EH (cell line): ENCODE data around the gene LZTS2.

Experiments used
- DNase-seq: peaks from one replicate; pipeline ENCODE4 v3.0.0-alpha.2; 2015; ENCODE audit warnings: low read depth

The LZTS2 gene

DNA sequence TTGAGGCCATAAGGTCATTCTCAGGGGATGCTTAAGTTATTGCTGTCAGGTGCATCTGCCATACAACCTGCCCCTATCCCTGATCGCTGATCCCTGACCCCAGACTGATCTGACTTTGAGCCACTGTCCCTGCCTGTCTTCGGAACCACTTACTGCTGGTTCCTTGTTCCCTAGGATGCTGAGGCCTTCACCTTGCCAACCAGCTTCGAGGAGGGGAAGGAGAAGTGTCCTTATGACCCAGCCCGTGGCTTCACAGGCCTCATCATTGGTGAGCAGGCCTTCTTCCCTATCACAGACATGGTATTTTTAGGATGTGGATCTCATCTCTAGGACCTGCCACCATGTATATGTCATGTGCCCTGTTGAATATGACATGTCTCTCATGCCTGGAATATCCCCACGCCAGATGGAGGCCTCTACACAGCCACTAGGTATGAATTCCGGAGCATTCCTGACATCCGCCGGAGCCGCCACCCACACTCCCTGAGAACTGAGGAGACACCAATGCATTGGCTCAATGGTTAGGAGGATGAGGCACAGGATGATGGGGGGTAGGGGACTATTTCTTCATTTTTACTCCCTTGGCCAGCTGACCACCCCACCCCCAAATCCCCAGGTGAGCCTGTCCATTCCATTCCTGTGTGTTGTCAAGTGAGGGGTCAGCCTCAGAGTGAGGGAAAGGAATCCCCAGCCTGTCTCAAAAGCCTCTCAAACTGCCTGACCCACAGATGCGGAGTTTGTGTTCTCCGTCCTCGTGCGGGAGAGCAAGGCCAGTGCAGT, 21.3 kb upstream of the LZTS2 start:
- DNase-seq: no peak

DNA sequence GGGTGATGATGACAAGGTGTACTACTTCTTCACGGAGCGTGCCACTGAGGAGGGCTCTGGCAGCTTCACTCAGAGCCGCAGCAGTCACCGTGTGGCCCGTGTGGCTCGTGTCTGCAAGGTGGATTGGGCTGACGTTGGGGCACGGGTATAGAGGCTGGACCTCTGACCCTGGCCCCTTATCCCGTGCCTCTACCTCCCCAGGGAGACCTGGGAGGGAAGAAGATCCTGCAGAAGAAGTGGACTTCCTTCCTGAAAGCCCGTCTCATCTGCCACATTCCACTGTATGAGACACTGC, 20.8 kb upstream of the LZTS2 start:
- DNase-seq: no peak

DNA sequence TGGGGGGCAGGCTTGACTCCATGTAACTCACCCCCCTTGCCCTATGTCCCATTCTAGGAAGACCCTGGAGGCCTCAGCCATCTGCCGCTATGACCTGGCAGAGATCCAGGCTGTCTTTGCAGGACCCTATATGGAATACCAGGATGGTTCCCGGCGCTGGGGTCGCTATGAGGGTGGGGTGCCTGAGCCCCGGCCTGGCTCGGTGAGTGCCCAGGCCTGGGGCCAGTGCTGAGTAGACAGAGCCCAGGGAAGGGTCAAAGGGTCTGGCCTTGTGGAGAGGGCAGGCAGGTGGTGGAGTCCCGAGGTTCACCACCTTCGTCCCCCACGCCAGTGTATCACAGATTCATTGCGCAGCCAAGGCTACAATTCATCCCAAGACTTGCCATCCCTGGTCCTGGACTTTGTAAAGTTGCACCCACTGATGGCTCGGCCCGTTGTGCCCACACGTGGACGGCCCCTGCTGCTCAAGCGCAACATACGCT, 19.8 kb upstream of the LZTS2 start:
- no peak for DNase-seq

DNA sequence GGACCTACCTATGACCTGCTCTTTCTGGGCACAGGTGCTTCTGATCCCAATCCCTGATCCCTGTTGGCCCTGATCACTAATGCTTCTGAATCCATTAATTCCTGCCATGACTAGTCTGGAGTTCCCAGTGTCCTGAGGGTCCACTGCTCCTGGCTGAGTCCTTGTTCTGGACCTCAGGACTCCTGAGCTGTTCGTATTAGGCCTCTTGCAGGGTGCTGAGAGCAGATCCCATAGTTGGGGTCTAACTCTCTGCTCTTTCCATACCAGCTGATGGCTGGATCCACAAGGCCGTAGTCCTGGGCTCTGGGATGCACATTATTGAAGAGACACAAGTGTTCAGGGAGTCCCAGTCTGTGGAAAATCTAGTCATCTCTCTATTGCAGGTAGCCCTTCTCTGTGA, 19.3 kb upstream of the LZTS2 start:
- no peak for DNase-seq

DNA sequence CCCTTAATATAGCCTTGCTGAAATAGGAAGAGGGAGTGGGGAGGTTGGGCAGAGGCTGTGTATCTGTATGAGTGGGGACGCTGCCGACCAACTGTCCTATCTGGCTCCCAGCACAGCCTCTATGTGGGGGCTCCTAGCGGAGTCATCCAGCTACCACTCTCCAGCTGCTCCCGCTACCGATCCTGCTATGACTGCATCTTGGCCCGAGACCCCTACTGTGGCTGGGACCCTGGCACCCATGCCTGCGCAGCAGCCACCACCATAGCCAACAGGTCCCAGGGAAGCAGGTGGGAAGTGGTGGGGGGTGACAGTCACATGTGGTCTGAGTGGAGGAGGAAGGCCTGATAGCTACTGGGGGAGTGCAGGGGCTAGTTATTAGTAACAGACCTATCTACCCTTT, 18.9 kb upstream of the LZTS2 start:
- no peak for DNase-seq

DNA sequence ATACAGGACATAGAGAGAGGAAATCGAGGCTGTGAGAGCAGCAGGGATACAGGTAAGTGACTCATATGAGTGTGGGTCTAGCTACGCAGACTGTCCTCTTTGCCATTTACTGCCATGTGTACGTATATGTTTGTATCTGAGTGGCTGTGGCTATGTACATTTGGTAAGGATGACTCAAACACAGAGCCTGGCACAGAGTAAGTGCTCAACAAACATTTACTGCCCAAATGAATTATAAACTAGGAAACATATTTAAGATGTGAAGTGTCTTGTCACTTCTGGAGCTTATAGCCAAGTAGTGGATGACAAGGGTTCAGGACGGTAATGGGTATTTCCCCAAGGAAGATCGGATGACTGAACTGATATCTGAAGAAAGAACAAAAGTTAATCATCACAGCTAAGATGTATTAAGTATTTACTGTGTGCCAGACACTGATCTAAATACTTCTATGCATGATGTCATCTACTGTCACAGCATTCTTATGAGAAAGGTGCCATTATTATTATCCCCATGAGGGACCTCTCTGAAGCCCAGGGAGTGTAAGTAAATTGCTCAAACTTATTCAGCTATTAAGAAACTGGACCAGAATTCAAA, 18.3 kb upstream of the LZTS2 start:
- no peak for DNase-seq

DNA sequence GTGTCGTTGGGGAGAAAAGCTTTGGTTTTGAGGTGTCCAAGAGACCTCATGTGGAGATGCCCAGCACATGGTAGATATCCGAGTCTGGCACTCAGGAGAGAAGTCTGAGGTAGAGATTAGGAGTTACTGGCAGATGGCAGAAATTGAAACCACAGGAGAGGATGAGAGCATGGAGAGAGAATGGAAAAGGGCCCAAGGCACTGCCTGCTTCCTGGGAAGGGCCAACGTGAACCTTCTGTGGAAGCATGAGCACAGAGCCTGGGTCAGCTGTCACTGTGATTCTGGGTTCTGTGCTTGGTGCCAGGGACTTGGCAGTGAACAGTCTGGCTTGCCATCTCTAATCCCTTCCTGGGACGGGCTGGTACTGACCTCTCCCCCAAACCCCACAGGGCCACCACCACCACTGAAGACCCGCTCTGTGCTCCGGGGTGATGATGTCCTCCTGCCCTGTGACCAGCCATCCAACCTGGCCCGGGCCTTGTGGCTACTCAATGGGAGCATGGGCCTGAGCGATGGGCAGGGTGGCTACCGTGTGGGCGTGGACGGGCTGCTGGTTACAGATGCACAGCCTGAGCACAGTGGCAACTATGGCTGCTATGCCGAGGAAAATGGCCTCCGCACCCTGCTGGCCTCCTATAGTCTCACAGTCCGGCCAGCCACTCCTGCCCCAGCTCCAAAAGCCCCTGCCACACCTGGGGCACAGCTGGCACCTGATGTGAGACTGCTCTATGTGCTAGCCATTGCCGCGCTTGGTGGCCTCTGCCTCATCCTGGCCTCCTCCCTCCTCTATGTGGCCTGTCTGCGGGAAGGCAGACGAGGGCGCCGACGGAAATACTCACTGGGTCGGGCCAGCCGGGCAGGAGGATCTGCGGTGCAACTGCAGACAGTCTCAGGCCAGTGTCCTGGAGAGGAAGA, 16.4 kb upstream of the LZTS2 start:
- DNase-seq: no peak

DNA sequence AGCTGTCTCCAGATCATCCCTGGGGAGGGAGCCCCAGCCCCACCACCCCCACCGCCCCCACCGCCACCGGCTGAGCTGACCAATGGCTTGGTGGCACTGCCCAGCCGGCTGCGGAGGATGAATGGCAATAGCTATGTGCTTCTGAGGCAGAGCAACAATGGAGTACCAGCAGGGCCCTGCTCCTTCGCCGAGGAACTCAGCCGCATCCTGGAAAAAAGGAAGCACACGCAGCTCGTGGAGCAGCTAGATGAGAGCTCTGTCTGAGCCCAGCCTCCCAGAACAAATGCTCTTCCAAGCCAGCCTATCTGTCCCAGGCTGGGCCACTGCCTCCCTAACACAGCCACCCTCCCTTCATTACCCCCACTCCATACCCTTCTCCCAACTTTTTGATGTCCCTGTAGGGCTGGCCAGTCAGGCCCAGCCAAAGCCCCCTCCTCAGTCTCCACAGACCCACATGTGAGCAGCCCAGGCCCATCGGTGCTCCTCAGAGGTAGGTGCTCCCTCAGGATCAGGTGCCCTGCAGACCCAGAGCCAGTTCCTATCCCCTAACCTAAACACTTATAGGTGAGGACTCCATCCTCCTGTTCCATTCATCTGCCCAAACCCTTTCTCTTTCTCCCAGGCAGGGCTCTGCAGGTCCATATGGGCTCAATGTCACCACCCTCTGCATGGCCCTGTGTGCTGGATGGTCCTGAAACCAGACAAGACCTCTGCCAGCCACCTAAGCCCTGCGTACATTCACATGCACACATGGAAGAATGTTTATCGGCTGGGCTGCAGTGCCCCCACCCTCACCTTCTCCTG, 15.5 kb upstream of the LZTS2 start:
- DNase-seq: no peak

DNA sequence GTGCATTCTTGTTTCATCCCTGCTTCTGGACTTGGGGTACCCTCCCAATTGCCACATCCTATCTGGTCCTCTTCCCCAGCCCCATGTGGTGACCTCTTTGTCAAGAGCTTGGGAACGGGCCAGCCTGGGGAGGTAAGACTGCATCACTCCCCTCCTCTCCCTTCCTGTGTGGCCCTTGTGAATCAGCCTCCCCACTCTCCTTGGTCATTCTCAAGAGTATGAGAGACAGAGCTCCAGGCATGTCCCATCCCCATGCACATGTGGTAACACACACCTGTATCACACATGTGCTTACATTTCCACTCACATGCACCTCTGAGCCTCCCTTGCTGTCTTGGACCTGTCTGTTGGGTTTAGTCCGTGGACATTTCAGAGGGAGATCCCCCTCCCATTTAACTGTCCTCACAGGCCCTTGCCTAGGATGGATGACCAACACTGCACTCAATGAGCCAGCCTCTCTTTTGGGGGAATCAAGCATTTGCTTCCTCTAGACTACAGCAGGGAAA, 14.9 kb upstream of the LZTS2 start:
- no peak for DNase-seq

DNA sequence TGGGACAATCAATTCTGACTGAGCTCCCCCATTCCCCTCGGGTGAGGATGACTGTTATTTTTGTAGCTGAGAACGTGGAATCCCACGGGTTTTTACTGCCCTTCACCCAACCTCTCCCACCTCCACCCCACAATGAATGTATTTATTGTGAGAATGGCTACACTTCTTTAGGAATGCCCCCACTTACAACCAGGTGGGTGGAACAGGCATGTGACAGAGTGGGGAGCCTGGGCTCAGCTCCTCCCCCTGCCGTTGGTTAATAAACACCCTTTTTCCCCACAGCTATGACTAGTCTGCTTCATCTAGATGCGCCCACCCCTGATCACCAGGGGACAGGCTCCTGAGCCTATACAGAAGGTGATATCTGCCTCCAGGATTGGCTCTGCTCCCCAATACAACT, 14.3 kb upstream of the LZTS2 start:
- no peak for DNase-seq

DNA sequence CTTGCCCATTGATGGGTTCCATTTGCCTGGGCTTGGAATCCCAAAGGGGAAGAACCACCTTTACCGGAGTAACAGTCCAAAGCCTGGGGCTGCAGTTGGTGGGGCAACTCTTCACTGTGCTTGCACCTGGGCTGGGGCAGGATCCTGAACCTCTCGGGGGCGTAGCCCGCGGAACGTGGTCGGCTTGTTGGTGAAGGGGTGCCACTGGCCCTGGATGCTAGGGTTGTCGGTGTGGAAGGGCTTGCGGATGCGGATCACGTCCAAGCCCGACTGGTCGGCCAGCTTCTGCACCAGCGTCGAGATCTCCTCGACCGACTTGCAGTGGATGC, 13.0 kb upstream of the LZTS2 start:
- no peak for DNase-seq

DNA sequence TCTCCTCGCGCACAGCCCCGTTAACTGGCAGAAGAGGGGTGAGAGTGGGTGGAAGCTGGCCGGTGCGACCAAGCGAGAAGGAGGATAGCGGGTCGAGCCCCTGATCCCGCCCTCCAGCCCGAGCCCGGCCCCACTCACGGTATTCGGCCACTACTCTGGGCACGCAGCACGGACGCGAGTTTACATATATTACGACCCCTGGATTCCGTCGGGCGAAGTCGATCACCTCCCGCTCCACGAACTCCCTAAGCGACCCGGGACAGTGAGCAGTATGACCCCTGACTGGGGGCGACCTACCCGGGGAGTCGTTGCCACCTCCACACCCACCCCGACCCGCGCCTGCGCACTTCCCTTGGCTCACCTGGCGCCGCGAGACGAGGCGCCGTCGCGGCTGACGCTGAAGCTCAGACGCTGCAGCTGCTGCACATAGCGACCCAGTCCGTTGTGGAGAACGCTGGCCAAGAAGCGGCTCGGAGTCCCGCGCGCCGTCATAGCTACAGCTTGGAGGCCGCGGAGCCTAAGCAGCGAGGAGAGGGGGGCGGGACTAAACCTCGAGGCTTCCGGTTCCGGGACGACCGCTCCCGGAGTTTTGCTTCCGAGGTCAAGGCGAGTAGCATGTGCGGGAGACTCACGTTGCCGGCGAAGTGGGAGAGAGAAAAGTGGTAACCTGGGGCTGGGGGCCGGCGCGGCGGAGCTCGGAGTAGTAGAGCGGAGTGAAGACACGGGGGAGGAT, 12.5 kb upstream of the LZTS2 start, which contains the start of the genes MRPL43 and TWNK:
TSS of gene MRPL43 (minus strand) at position 546 of the 733 bp plus-strand sequence. CDS start at position 492, 54 bp downstream.
TSS of gene TWNK (plus strand) at position 592 of the 733 bp plus-strand sequence. CDS start 668 bp downstream, outside the sequence.
- peak; percentile 78 for DNase-seq

DNA sequence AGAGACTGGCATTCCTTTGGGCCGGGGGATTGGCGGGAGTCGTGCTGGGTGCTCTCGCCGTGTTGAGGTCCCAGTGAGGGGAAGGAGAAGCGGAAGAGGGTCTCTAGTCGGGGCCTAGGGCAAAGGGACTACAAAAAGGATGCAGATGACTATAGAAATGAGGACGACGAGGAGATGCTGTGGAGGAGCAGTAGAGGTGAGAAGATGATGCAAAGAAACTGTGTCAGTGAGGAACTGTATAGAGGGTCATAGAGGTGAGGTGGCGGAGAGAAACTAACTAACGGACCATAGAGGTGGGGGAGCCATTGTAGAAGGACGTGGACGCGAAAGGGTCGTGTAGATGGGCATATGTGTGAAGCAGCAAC, 11.9 kb upstream of the LZTS2 start:
- DNase-seq: no peak

DNA sequence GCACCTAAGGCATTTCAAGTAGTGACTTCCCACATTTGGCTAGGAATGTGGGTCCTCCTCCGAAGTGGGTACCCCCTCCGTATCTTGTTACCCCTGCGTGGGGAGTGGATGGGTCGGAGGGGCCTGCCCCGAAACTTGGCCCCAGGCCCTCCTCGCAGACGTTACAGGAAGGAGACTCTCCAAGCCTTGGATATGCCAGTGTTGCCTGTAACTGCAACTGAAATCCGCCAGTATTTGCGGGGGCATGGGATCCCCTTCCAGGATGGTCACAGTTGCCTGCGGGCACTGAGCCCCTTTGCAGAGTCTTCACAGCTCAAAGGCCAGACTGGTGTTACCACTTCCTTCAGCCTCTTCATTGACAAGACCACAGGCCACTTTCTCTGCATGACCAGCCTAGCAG, 11.4 kb upstream of the LZTS2 start:
- DNase-seq: no peak

DNA sequence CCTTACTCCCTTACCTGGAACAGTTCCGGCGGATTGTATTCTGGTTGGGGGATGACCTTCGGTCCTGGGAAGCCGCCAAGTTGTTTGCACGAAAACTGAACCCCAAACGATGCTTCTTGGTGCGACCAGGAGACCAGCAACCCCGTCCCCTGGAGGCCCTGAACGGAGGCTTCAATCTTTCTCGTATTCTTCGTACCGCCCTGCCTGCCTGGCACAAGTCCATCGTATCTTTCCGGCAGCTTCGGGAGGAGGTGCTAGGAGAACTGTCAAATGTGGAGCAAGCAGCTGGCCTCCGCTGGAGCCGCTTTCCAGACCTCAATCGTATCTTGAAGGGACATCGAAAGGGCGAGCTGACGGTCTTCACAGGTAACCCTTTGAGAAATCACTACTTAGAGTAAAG, 10.5 kb upstream of the LZTS2 start:
- no peak for DNase-seq

DNA sequence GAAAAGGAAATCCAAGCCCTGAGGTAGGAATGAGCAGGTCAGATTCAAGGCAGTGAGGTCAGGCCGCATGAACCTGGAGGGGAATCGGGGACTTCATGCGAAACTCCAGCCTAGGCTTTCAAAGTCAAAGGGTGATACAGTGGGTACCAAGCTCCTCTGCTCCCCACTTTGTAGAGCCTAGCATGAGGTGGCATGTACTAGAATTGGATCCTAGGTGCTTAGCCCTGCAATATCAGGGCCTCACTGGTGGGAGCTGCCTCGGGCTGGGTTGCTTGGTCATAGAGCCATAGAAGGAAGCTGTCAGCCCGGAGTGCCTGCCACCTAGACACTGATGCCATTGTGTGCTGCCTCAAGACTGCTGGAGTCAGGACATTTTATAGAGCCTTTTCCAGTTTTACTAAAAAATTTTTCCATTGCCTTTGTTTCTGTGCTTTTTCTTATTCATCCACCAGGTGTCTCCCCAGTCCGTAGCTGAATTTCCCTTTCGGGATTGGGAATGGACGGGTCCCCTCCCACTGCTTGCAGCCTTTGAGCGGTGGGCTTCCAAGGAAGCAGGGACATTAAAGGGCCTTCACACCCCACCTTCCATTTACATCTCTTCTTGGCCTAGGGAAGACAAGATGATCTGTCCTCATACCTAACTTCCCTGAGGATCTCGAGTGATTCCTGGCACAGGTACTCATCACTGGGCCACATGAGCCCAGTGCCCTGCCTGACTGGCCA, 5.5 kb upstream of the LZTS2 start:
- peak; percentile 61 for DNase-seq

DNA sequence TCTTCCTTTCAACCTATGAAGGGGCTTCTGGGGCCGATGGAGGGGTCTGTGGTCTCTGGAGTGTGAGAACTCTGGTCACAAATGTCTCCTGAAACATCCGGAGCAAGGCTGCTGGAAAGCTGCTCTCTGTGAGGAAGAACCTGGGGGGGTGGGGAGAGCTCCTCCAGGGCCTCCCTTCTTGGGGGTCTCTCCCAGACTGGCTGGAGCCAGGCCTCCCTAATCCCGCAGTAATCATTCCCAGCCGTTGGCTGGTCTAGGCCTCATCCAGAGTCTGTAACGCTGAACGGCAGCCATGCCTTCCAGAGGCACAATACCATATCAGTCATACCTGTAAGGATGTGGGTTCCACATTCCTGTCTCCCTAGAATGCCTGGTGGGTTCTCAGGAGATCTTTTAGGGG, 4.4 kb upstream of the LZTS2 start:
- no peak for DNase-seq

DNA sequence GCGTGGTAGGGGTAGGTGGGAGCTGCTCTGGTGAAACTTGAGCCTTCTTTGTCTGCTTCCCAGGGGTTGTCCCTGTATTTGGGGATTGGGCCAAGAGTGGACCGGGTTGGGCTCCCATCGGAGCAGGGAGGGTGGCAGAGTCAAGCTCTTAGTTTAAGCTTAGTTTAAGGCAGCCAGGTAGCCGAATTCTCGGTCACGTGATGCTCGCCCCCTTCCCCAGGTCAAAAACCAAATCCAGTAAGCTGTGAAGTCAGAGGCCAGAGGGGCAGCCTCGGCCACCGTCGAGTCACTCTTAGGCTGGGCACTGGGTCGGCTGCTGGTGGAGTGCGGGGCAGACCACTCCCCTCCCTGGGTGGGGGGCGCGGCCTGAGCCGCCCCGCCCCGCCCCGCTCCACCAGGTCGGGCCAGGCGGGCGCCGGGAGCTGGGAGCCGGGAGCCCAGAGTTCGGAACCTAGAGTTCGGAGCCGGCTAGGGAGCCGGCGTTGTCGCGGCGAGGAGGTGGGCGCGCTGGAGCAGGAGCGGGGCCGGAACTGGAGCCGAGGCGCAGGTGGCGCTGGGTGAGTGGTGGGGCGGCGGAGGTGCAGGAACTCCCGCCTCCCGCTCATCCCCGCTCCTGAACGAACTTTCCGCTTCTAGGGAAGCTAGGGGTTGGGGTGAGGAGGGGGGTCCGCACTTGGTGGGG, 2.8 kb upstream of the LZTS2 start:
- DNase-seq: peak; percentile 23

DNA sequence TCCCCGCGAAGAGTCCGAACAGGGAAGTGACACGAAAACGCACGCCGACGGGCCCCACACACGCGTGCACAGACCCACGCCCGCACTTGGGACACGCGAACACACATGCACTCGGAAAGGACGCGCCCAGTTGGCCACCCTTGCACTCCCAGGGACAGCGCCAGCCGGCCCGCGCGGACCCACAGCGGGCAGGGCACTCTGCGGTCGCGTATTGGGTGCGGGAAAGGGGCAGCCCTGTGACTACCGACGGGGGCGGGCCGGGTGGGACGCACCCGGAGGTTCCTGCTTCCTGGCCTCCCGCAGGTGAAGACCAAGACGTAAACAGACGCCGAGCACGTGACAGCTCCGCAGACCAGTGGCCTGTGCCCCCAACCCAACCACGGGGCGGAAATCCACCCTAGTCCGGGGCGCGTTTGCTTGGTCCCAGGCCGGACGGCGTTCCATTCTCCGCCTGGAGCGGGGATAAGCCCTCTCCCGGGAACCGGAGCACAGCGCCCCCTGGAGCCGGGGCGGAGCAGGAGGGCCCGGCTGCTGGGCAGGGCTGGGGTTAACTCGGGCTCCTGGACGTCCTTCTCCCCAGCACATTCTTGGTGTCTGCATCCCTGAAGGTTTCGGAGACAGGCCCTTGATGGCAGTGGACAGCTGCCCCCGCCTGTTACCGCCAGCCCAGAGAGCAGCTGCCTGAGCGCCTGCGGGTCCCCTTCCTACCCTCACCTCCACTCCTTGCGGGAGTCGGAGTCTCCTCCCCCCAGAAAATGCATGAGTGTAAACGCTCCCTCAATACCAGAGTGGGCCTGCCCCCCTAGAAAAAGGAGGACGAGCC, 2.0 kb upstream of the LZTS2 start:
- peak; percentile 84 for DNase-seq
